ENCODE data around the gene OSBPL9. TPM values are rescaled to one million over a fixed set of nuclear protein-coding genes. Genes with fewer than 3 reads are reported as not detected.

OSBPL9 gene
- total and polyA plus RNA-seq, 9 of the 15 experiments (the other 6 are each of a cell fraction or from before 2014, with no cell fraction given), result 43.9 to 217 (median 170) TPM

DNA sequence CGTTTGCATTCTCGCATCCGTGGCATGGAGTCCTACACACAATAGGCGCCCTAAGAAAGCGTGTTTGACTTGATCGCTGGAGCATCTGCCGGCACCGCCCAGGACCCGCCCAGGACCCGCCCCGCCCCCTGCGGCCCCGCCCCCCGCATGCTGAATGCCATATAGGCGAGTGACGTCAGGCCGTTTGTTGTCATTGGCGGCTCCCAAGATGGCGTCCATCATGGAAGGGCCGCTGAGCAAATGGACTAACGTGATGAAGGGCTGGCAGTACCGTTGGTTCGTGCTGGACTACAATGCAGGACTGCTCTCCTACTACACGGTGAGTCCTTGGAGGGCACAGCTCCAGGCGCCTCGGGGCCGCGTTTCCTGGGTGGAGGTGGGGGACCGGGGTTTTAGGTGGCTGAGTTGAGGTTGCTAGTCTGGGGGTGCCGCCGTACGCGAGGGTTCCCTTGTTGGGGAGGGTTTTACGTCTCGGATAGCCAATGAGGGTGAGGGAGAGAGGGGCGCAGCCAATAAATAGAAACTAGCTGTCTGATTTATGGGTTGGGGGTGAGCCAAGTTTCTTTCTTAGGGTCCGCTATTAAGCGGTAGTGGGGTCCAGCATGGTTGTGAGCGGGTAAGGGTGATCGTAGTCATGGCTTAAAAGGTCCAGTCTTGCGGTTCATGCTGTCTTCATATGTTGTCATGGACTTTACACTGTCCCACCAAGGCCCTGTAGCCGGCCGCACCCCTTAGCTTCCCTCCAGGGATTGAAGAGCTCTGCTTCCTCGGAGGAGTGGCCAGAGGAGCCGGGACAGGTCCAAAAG, at the start of gene OSBPL9 (continued):
- TF ChIP-seq, protein P1, sequence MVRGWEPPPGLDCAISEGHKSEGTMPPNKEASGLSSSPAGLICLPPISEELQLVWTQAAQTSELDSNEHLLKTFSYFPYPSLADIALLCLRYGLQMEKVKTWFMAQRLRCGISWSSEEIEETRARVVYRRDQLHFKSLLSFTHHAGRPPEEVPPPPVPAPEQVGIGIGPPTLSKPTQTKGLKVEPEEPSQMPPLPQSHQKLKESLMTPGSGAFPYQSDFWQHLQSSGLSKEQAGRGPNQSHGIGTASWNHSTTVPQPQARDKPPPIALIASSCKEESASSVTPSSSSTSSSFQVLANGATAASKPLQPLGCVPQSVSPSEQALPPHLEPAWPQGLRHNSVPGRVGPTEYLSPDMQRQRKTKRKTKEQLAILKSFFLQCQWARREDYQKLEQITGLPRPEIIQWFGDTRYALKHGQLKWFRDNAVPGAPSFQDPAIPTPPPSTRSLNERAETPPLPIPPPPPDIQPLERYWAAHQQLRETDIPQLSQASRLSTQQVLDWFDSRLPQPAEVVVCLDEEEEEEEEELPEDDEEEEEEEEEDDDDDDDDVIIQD (CRISPR knock-in tag; IDR thresholded peaks at IDR 0.05), result no peak
- TF ChIP-seq SP1 (CRISPR knock-in tag; IDR thresholded peaks at IDR 0.05), result peak; percentile 71; the same call in 1 of the 2 replicates
- no peak for TF ChIP-seq RFX7 (CRISPR knock-in tag; IDR thresholded peaks at IDR 0.05)
- TF ChIP-seq, protein P2, sequence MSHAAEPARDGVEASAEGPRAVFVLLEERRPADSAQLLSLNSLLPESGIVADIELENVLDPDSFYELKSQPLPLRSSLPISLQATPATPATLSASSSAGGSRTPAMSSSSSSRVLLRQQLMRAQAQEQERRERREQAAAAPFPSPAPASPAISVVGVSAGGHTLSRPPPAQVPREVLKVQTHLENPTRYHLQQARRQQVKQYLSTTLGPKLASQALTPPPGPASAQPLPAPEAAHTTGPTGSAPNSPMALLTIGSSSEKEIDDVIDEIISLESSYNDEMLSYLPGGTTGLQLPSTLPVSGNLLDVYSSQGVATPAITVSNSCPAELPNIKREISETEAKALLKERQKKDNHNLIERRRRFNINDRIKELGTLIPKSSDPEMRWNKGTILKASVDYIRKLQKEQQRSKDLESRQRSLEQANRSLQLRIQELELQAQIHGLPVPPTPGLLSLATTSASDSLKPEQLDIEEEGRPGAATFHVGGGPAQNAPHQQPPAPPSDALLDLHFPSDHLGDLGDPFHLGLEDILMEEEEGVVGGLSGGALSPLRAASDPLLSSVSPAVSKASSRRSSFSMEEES (CRISPR knock-in tag; IDR thresholded peaks at IDR 0.05), result no peak
- peak; percentile 97 for TF ChIP-seq NFIC (IDR thresholded peaks at IDR 0.05)
- TF ChIP-seq ASH1L (IDR thresholded peaks at IDR 0.05; ENCODE audit: borderline replicate concordance, low read depth, partially characterized antibody), result peak; percentile 88
- peak; percentile 88 for TF ChIP-seq POLR2G (IDR thresholded peaks at IDR 0.05; ENCODE audit: low read depth, low read length)
- TF ChIP-seq NFRKB (IDR thresholded peaks at IDR 0.05; ENCODE audit: low read depth), result peak; percentile 97
- TF ChIP-seq, protein P3, sequence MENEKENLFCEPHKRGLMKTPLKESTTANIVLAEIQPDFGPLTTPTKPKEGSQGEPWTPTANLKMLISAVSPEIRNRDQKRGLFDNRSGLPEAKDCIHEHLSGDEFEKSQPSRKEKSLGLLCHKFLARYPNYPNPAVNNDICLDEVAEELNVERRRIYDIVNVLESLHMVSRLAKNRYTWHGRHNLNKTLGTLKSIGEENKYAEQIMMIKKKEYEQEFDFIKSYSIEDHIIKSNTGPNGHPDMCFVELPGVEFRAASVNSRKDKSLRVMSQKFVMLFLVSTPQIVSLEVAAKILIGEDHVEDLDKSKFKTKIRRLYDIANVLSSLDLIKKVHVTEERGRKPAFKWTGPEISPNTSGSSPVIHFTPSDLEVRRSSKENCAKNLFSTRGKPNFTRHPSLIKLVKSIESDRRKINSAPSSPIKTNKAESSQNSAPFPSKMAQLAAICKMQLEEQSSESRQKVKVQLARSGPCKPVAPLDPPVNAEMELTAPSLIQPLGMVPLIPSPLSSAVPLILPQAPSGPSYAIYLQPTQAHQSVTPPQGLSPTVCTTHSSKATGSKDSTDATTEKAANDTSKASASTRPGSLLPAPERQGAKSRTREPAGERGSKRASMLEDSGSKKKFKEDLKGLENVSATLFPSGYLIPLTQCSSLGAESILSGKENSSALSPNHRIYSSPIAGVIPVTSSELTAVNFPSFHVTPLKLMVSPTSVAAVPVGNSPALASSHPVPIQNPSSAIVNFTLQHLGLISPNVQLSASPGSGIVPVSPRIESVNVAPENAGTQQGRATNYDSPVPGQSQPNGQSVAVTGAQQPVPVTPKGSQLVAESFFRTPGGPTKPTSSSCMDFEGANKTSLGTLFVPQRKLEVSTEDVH (IDR thresholded peaks at IDR 0.05; ENCODE audit: low read depth, partially characterized antibody), result peak; percentile 42
- TF ChIP-seq TEAD1 (CRISPR knock-in tag; IDR thresholded peaks at IDR 0.05), result peak in 1 of 2 experiments; percentile 64; a peak in 1 of 4 replicates
- TF ChIP-seq HDAC8 (tag; IDR thresholded peaks at IDR 0.05), result no peak
- TF ChIP-seq, protein P4, sequence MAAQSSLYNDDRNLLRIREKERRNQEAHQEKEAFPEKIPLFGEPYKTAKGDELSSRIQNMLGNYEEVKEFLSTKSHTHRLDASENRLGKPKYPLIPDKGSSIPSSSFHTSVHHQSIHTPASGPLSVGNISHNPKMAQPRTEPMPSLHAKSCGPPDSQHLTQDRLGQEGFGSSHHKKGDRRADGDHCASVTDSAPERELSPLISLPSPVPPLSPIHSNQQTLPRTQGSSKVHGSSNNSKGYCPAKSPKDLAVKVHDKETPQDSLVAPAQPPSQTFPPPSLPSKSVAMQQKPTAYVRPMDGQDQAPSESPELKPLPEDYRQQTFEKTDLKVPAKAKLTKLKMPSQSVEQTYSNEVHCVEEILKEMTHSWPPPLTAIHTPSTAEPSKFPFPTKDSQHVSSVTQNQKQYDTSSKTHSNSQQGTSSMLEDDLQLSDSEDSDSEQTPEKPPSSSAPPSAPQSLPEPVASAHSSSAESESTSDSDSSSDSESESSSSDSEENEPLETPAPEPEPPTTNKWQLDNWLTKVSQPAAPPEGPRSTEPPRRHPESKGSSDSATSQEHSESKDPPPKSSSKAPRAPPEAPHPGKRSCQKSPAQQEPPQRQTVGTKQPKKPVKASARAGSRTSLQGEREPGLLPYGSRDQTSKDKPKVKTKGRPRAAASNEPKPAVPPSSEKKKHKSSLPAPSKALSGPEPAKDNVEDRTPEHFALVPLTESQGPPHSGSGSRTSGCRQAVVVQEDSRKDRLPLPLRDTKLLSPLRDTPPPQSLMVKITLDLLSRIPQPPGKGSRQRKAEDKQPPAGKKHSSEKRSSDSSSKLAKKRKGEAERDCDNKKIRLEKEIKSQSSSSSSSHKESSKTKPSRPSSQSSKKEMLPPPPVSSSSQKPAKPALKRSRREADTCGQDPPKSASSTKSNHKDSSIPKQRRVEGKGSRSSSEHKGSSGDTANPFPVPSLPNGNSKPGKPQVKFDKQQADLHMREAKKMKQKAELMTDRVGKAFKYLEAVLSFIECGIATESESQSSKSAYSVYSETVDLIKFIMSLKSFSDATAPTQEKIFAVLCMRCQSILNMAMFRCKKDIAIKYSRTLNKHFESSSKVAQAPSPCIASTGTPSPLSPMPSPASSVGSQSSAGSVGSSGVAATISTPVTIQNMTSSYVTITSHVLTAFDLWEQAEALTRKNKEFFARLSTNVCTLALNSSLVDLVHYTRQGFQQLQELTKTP (IDR thresholded peaks at IDR 0.05; ENCODE audit: low read depth in 1 of 2, partially characterized antibody in 2 of 2), result peak in 1 of 2 experiments; percentile 42
- no peak for TF ChIP-seq ATF1 (CRISPR knock-in tag; IDR thresholded peaks at IDR 0.05)
- TF ChIP-seq ATF1 (tag; IDR thresholded peaks at IDR 0.05), result peak; percentile 92
- TF ChIP-seq MTA3 (IDR thresholded peaks at IDR 0.05; ENCODE audit: borderline replicate concordance), result peak; percentile 84; the same call in 1 of the 2 replicates
- TF ChIP-seq NCOA1 (IDR thresholded peaks at IDR 0.05; ENCODE audit: low read depth), result peak; percentile 42; the same call in 1 of the 2 replicates
